ENCODE measurements around the gene NMNAT3.

NMNAT3 gene

DNA sequence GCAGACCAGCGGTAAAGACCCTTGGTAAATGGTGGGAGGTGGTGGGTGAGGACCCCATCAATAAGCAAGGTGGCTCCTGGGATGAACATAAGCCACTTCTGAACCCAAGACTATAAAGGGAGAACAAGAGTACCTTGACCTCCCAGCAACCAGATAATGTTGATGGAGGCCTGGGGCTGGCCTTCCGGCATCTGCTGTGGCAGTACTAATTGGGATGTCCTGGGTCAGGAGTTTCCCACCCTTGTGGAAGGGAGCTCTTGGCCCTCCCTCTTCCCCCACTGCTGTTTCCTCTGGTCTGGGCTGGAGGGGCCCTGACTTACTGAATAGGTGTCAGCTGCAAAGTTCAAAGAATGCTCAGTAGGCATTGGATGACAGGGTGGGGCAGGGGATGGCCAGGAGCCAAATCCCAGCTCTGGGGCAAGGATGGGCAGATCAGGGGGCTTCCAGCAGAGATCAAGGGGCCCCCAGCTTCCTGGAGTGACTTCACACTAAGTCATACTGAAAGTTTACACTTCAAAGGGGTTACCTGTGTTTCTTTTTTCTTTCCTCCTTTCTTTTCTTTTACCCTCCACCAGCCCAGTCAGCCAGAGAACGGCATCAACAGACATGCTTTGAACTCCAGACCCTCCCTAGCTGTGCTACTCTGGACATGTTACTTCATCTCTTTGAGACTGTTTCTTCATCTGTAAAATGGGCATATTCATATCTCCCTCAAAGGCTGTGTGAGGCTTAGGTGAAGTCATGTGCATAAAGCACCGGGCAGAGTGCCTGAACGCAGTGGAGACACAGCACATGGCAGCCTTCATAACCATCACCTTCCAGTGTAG, 139.8 kb downstream of the NMNAT3 start:
- no peak for DNase-seq

GRCh38 chr3:139537361-139537760, 140.4 kb downstream of the NMNAT3 start:
- DNase-seq: no peak

DNA sequence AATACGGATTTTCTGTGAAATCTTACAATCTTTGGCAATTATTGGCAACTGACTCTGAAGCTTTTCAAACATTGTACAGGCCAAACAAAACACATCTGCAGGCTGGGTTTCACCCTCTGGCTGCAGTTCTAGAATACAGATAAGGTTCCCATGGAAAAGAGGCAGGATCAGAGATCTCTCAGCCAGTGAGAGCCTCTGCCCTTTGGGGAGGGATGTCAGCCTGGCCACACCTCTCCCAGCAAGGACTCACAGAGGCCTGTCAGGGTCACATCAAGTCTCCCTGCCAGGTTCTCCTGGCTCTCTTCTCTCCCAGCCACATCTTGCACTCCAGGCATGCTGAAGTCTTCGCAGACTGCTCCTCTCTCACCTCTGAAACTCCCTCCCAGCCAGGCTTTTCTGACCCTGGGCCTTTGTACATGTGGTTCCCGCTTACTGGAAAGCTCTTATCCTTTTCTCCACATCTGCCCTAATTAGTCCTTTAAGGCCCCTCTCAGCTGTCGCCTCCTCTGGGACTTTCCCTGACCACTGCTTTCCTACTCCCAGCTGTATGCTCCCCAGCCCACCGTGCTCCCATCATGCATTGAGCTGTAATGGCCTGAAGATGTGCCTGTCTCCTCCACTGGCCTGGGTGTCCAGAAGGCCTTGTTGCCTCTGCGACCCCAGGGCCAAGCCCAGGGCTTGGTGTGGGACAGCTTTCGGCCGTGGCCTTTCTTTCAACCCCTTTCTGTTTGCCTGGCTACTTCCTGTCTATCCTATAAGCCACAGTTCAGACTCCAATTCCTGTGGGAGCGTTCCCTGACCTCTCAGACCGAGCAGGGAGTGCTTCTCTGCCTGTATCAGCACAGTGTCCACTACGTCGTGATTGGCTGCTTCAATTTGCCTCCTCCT, 142.5 kb downstream of the NMNAT3 start:
- no peak for DNase-seq

DNA sequence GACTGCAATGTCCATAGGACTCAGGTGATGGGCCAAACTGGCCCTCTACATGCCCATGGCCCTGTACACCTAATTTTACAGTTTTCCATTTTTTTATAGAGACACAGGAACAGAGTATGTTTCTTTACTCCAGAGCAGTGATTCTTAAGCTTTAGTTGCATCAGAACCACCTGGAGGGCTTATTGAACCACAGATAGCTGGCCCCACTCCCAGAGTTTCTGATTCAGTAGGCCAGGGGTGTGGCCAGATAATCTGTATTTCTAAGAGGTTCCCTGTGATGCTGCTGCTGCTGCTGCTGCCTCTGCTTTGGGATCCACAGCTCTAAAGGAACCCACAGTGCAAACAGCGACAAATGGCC, 143.3 kb downstream of the NMNAT3 start:
- DNase-seq: peak; percentile 54

DNA sequence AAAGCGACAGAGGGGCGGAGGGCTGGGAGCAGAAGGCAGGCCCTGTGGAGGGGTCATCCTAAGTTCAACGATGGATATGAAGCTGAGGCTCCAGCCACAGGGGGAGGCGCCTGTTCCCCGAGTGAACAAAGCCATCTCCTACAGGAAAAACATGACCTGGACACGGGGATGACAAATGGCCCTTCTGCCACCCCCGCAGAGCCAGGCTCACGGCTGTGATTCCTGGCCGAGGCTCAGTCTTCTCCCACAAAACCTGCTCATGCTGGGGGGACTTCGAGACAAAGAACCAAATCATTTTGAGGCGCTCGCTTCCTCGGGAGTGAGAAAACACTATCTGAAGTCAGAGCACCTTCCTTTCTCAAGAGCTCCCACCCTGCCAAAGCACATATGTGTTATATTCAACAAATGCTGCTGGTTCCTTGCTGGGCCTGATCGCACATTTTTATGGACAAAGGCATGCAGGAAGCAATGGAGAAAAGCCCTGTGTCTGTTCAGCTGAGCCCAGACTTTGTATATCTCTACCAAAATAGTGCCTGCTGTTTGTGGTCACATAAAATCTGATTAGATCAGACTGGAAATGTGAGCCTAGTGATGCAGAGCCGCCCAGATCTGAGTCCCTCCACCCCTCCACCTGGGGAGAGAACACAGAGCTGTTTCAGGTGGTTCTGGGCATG, 143.9 kb downstream of the NMNAT3 start:
- DNase-seq: no peak

DNA sequence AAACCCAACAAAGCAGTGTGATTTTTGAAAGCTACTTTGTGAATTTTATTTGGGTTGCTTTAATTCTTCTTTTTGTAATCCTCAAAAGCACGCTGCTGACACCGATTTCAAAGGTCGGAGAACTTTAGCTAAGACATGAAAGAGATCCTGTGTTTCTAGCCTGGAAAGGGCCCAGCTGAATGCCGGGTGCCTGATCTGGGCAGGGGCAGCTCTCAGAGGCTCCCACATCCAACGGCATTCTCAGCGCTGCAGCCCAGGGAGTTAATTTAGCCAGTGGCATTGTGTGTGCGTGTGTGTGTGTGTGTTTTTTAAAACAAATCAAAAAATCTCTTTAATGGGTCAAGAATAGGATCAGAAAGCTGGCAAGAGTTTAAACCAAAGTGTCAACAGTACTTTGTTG, 144.8 kb downstream of the NMNAT3 start:
- DNase-seq: no peak

GRCh38 chr3:139530717-139531116, 147.1 kb downstream of the NMNAT3 start:
- DNase-seq: no peak

DNA sequence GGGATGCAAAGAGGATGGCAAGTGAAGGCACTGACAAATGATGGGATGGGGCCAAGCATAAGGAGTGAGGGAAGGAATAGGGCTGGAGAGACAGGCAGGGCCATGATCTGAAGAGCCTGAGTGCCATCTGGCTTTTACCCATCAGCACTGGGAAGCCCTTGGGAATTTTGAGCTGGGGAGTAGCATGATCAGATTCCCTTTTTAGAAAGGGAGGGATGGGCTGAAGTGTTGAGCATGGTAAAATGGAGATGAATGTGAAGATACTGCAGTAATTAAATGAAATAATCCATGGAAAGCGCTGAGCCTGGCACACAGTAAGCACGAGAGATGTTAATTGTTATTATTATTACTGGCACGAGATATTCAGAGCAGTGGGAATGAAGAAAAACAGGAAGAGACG, 148.1 kb downstream of the NMNAT3 start:
- DNase-seq: no peak

GRCh38 chr3:139528924-139529323, 148.8 kb downstream of the NMNAT3 start:
- no peak for DNase-seq

- no peak for DNase-seq
Measured at GRCh38 chr3:139528281-139528680, 149.5 kb downstream of the NMNAT3 start.

DNA sequence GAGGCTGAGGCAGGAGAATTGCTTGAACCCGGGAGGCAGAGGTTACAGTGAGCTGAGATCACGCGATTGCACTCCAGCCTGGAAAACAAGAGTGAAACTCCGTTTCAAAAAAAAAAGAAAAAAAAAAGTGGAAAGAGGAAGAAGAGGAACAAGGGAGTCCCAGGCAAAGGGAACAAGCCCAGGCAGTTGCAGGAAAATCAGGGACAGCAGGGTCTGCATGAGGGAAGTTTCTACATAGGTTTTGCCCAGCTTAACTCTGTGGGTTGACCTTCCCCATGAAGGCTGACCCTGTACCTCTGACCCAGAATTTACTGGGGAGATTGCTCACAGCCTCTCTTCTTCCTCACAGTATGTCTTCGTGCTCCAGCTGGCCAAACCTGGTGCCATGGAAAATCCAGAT, 150.5 kb downstream of the NMNAT3 start:
- no peak for DNase-seq

GRCh38 chr3:139526146-139526545, 151.6 kb downstream of the NMNAT3 start:
- no peak for DNase-seq

DNA sequence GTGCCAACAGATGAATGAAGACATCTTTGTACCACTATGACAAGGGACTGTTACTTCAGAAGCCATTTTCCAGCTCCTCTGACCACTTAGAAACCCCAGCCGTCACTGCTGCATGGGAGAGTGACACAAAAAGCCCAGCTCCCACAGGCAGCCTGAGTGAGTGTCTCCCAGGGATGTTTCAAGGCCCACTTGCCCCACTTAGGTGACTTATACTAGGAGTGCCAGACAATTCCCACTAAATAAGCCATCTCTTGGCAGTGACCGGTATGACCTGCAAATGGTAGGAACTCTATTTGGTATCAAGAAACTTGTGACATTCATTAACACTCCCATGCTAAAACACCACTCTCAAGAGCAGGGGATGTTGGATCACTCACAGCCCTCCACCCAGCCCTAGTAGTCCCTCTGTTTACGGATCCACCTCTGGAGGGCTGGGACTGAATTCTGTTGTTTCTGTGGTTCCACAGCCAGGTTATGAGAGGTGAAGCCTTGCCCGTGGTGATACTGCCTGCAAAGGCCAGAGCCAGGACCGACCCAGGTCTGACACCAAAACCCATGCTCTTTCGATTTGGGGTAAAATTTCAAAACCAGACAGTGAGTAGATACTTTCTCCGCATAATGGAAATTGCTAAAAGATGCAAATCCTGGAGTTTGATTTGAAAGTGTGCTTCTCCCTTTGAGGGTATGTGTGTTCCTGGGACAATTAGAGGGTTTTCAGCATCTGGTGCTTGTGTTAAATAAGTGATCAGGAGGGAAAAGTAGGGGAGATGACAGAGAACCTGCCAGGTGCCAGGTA, 152.7 kb downstream of the NMNAT3 start:
- DNase-seq: no peak

- no peak for DNase-seq
Measured at GRCh38 chr3:139523718-139524117, 154.1 kb downstream of the NMNAT3 start.

- no peak for DNase-seq
Measured at GRCh38 chr3:139523166-139523565, 154.6 kb downstream of the NMNAT3 start.

GRCh38 chr3:139522421-139522820, 155.4 kb downstream of the NMNAT3 start:
- no peak for DNase-seq

DNA sequence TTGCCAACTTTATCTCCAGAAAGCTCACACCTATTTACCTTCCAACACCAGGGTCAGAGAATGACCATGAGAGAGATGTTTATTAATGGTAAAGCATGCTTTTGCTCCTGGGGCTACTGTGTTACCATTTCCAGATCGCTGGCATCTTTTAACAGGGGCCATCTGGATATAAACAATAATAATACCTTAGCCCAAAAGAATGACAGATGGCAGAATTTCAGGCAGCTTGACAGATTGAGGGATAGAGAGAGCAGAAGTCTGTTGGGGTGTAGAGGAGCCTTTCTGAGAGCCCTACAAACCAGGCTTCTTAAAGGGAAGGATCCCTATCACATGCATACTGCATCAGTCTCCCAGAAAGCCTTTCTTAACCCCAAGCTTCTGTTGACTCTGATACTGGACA, 156.0 kb downstream of the NMNAT3 start:
- DNase-seq: no peak

- DNase-seq: no peak
Measured at GRCh38 chr3:139521144-139521543, 156.6 kb downstream of the NMNAT3 start.

DNA sequence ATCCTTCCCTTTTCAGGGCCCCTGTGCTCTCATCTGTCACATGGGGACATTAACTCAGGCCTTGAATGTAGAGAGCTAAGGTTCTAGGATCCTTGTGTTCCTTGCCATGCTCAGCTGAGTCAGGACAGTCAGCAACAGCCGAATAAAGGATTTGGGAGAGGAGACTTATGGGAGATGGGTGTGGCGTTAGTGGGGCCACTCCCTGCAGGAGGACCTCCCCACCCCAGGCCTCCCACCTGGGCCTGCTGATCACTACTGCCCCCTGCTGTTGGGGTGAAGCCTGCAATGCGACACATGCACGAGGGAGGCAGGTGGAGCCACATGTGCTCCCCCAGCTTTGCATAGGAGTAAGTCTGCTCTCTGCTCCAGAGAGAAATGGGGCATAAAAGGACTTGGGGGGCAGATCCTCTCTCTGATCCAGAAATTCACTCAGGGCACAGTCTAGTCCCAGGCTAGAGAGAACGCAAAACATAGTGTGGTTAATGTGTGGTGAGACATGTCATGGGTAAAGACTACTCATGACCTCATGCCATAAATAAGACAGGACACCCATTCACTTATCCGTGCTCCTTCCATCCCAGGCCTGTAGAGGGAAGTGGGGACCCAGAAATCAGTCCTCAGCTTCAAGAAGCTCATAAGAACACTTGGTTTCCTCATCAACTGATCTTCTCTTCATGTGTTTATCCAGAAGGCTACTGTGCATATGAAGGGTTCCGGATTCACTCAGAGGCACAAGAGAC, 157.6 kb downstream of the NMNAT3 start:
- no peak for DNase-seq

DNA sequence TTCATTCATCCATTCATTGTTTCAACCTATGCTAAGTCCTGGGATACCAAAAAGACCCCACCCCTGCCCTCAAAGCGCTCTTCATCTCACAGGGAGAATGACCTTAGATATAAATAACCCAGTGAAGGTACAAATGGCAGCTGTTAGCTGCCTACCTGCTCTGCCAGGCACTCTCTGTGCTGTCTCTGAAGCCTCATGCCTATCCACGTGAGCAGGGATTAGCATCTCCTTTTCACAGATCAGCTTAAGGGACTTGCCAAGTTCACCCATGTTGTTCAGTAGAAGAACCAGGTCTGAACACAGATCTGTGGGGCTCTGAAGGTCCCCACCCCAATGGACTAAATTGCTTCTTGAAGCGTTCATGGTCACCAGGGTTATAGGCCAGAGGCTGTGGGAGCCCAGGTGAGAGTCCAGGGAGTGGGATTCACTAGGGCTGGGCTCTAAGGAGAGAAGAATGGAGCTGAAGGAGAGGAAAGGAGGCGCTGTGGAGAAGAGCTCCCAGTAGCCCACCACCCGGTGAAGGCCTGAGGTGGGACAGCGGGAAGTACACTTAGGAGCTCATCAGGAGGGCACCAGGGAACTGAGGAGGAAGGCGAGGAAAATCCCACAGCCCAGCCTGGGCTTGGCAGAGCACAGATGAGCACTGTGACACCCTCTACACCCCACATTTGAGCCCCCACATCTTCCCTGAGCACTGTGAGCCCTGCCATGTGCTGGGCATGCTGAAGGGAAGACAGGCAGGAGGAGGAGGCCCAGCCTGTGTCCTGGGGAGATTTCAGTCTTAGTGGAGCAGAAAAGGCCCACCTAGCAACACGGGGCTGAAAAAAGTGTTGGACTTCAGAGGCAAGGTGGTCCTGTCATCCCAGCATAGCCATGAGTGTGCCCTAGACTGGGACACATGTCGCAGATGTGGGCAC, 158.6 kb downstream of the NMNAT3 start:
- DNase-seq: no peak

GRCh38 chr3:139518306-139518705, 159.5 kb downstream of the NMNAT3 start:
- DNase-seq: no peak

Measured in NCI-H1048 (cell line).